Measurements from ENCODE around the gene PRSS50. TPM values are rescaled to one million over a fixed set of nuclear protein-coding genes. Genes with fewer than 3 reads are reported as not detected.
A peak's percentile ranks its signal among the peaks of the same experiment; 100 is the strongest.

PRSS50 gene
- total and polyA plus RNA-seq, 2 experiments from 2014 or later, result 2.0 to 3.2 TPM

DNA sequence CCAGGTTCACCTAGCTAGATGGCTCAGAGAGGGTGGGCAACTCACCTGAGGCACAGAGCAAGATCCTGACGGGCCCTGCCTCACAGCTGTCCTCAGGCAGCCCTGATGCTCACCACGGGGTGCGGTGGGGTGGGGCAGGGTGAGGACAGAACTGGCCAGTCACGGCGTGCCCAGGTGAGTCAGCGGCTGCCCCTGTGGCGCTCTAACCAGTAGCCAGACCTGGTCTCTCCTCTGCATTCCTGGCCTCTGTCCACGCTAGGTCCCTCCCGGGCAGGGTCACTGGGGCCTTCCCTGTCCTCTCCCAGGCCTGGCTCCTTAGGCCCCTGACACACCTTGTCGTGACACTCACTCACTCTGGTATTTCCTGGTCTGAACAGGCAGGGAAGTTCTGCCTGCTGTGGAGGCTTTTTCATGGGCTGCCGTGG is 25.1 kb downstream of the PRSS50 start:
- H3K27ac ChIP-seq, result no peak overlapping the region
- peaks cover 3% of the 10 kb centered on the region for H3K27me3 ChIP-seq
- H3K36me3 ChIP-seq, result no peaks in the 10 kb centered on the region
- no peak for TF ChIP-seq CTCF (IDR thresholded peaks at IDR 0.05; ENCODE audit: low read depth, low read length)
- peaks cover 18% of the 10 kb centered on the region for H3K4me1 ChIP-seq (ENCODE audit: low read depth)
- no peaks in the 10 kb centered on the region for H3K9me3 ChIP-seq (ENCODE audit: low read depth)
- no peak for DNase-seq (ENCODE audit: low read depth in 1 of 2, low spot score in 1 of 2)
- peak overlapping the region; percentile 36 for H3K4me3 ChIP-seq

DNA sequence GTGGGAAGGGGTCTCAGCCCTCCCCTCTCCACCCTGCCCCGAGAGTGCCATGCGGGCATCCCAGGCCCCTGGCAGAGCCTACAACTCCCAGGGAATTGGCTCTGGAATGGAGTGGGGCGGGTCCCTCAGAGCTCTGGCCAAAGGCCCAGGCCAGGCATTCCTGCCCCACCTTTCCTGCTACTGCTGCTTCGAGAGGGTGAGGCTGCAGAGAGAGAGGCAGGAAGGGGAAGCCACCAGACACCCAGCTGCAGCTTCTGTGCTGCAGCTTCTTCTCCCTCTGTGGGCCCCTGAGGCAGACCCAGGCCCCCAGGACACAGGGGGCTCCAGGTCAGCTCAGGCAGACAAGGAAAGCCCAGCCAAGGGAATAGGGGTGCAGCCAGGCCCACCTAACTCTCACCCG is 26.9 kb downstream of the PRSS50 start:
- DNase-seq (ENCODE audit: low read depth in 1 of 2, low spot score in 1 of 2), result no peak
- H3K4me3 ChIP-seq, result no peak overlapping the region
- TF ChIP-seq CTCF (IDR thresholded peaks at IDR 0.05; ENCODE audit: low read depth, low read length), result no peak

GRCh38 chr3:46685446-46685845 is 32.2 kb downstream of the PRSS50 start:
- DNase-seq (ENCODE audit: low read depth in 1 of 2, low spot score in 1 of 2), result no peak
- no peaks in the 10 kb centered on the region for H3K36me3 ChIP-seq
- H3K27me3 ChIP-seq, result no peaks in the 10 kb centered on the region
- TF ChIP-seq CTCF (IDR thresholded peaks at IDR 0.05; ENCODE audit: low read depth, low read length), result no peak
- no peaks in the 10 kb centered on the region for H3K9me3 ChIP-seq (ENCODE audit: low read depth)
- no peaks in the 10 kb centered on the region for H3K4me1 ChIP-seq (ENCODE audit: low read depth)
- H3K27ac ChIP-seq, result no peak overlapping the region
- H3K4me3 ChIP-seq, result no peak overlapping the region

More for the DNA sequence above, 26.9 kb downstream of the PRSS50 start:
- Histone ChIP-seq H3K36me3 (no peaks in the 10 kb centered on the region), H3K27me3 (peaks cover 3% of the 10 kb centered on the region), H3K27ac (no peak overlapping the region), H3K4me1 (ENCODE audit: low read depth) (peaks cover 6% of the 10 kb centered on the region), H3K9me3 (ENCODE audit: low read depth) (no peaks in the 10 kb centered on the region)

DNA sequence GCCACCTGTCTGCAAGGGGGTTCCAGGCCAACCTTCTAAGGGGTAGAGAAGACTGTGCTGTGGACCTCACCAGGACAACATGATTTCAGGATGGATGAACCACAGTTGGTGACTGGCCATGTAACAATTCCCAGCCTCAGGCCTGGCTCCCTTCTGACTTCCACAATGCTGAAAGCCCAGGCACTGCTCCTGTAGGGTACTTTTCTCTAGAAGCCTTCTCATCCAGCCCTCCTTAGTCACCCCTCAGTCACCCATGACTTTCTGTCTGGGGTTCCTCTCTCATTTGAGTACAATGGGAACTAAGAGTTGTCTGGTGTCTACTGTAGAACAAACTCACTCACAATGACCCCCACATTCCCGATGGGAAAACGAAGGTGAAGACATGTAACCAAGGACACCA is 32.8 kb downstream of the PRSS50 start:
- H3K4me3 ChIP-seq, result no peak overlapping the region
- no peak for DNase-seq (ENCODE audit: low read depth in 1 of 2, low spot score in 1 of 2)
- H3K4me1 ChIP-seq (ENCODE audit: low read depth), result no peaks in the 10 kb centered on the region
- no peaks in the 10 kb centered on the region for H3K36me3 ChIP-seq
- no peaks in the 10 kb centered on the region for H3K9me3 ChIP-seq (ENCODE audit: low read depth)
- no peaks in the 10 kb centered on the region for H3K27me3 ChIP-seq
- TF ChIP-seq CTCF (IDR thresholded peaks at IDR 0.05; ENCODE audit: low read depth, low read length), result no peak
- H3K27ac ChIP-seq, result no peak overlapping the region

GRCh38 chr3:46682974-46683373 is 34.7 kb downstream of the PRSS50 start:
- no peak overlapping the region for H3K4me3 ChIP-seq

More at GRCh38 chr3:46682974-46683373, 34.7 kb downstream of the PRSS50 start:
- Histone ChIP-seq H3K27ac (no peak overlapping the region), H3K36me3 (no peaks in the 10 kb centered on the region), H3K9me3 (ENCODE audit: low read depth) (no peaks in the 10 kb centered on the region), H3K4me1 (ENCODE audit: low read depth) (no peaks in the 10 kb centered on the region), H3K27me3 (no peaks in the 10 kb centered on the region)
- no peak for DNase-seq (ENCODE audit: low read depth in 1 of 2, low spot score in 1 of 2)
- TF ChIP-seq CTCF (IDR thresholded peaks at IDR 0.05; ENCODE audit: low read depth, low read length), result no peak

Data from cardiac muscle cell (in vitro differentiated cells and primary cell).